NCI-H146 (cell line): Measurements from ENCODE around the gene AFAP1L1.
A peak's percentile ranks its signal among the peaks of the same experiment; 100 is the strongest.

Experiments used
- DNase-seq: peaks from one replicate; lab custom pipeline; 2025; lab: John Stamatoyannopoulos, UW

The AFAP1L1 gene

DNA sequence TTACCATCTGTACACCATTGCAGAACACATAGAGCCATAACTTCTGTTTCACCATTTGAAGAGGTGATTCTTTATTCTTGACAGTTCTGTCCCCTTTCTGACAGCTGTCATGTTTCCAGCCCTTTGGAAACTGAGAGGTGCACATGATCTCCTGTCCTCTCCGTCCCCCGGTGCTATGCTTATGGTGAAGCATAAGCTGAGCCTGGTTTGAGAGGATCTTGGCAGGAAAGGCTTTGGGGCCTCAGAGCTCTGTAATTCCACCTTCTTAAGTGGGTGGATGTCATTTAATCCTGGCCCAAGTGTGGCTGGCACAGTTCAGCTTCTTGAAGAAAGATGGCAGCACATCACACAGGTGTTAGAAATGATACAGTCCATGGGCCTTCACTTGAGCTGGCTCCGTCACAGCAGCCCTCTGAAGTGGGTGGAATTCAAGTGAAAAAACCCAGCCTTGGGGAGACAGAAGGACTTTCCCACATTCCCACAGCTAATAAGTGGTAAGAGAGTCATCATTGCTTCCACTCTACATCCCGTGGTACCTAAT lies 43.0 kb downstream of the AFAP1L1 start:
- no peak for DNase-seq

DNA sequence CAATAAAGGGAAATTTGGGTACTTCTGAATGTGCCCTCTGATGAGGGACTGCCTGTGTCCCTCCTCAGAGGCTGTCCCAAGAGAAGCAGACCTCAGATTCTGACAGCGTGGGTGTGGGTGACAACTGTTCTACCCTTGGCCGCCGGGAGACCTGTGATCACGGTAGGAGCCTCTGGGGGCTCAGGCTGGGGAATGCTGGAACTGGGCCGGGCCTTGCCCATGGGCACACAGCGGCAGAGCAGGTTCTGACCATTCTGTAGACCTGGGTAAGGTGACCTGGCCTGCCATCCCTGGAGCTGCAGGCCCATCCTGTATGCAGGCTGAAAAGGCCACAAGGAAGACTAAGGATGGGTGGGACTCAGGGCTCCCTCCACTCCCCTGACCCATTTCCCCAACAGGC lies 44.1 kb downstream of the AFAP1L1 start:
- no peak for DNase-seq

DNA sequence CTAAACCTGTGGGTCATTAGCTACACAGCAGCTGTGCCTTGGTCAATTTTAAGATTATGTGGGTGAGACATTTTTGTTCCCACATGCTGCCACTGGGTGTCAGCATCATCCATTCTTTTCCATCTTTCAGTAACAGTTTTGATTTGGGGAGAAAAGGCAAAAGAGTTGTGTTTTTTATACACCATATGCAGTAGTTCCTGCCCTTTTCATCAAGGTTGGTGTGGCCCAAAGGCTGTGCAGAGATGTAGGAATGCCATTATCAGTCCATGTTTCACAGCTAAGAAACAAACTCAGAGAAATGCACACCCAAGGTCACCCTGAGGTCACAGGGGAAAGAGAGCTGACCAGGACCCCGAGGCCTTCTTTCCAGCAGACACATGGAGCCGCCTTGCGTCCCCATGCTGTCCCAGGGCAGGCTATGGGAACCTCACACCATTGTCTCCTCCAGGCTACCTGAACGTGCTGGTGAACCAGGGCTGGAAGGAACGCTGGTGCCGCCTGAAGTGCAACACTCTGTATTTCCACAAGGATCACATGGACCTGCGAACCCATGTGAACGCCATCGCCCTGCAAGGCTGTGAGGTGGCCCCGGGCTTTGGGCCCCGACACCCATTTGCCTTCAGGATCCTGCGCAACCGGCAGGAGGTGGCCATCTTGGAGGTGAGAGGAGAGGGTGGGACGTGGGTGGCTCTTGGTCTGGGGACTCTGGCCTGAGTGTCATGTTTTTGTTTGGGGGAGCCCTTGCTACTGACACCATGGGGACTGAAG lies 45.8 kb downstream of the AFAP1L1 start:
- peak; percentile 29 for DNase-seq

DNA sequence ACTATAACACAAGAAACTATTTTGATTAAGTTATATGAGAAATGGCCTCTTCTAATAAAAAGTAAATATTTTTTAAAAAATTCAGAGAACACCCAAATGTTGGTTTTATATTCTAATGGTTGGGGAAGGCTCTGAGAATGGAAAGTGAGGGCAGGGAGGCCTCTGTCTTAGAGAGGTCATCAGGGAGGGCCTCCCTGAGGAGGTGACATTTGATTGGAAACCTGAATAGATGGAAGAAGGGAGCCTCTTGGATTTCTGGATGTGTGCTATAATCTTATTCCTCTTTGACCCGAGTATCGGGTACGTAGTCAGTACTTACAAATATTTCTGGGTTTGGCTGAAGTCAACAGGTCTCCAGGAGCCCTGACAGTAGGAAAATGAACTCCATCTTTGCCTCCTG lies 47.5 kb downstream of the AFAP1L1 start:
- no peak for DNase-seq

DNA sequence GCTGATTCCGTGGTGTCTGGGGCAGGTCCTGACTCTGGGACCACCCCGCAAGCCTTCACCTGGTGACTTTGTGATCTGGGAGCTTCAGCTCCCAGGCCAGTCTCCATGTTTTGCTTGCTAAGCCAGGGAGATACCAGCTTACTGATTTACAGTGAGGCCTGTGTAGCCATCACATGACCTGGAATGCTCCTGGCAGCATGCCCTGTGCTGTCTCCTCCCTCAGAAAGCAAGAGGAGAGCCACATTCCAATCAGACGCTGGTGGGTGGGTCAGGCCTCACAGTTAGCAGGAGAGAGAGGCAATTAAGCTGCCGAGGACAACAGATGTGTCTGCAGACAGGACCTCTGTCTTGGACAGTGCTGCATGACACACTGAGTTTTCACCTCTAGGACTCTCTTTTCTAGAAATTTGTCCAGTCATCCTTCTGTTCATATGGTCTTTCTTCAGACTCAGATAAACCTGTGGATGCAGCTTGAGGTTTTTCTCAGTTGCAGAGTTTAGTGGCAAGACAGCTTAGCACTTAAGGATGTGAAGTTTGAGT lies 49.2 kb downstream of the AFAP1L1 start:
- DNase-seq: peak; percentile 63

DNA sequence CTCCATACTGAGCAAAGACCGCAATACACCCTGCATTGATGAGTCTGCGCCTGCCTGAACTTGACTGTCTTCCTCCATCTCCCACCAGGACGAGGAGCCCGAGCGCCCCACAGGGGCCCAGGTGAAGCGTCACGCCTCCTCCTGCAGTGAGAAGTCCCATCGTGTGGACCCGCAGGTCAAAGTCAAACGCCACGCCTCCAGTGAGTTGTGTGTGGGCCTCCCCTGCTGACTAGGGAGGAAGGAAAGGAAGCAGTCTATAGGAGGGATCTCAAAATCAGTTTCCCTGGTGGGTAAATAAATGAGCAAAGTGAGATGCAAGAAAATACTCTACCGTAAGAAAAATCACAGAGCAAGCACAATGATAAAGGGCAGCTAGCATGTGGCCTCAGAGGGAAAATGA lies 50.9 kb downstream of the AFAP1L1 start:
- no peak for DNase-seq

GRCh38 chr5:149323210-149323609 lies 51.6 kb downstream of the AFAP1L1 start:
- no peak for DNase-seq

- DNase-seq: no peak
These were observed 52.1 kb downstream of the AFAP1L1 start for GRCh38 chr5:149323621-149324205.

- no peak for DNase-seq
These were observed 53.0 kb downstream of the AFAP1L1 start for GRCh38 chr5:149324641-149325040.

DNA sequence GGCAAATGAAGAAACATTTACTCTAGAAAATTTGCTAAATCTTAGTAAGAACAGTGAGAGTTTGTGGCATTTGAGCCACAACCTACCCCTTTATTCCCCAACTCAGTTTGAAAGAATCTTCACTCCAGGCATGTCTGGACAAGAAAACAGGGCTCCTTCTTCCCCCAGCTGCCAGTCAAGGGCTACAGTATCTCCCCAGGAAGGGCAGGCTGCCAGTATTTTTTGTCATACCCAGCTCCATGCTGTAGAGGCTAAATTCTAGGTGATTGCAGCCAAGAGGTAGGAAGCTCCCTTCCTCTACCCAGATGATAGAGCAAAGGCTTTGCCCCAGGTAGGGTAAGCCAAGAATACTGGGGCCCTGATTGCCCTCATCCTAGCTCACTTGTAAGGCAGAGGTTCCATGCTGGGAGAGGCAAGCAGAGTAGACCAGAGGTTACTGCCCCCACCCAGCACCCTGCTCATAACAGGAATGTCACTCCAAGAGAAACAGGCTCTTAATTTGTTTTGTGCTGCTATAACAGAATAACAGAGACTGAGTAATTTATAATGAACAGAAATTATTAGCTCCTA lies 53.6 kb downstream of the AFAP1L1 start:
- no peak for DNase-seq

DNA sequence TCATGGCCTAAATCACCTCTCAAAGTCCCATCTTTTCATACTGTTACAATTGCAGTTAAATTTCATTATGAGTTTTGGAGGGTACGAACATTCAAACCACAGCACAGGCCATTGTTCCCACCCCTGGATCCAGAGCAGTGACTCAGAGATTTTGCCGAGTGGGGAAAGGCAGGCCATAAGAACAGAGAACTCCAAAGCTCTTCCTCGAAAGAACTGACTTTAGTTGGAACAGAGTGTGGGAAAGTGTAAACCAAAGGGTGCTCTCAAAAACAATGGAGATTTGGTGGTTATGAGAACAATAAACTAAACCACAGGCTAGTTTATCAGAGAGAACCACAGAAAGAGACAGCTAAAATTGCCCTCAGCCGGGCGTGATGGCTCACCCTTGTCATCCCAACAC lies 54.2 kb downstream of the AFAP1L1 start:
- no peak for DNase-seq

DNA sequence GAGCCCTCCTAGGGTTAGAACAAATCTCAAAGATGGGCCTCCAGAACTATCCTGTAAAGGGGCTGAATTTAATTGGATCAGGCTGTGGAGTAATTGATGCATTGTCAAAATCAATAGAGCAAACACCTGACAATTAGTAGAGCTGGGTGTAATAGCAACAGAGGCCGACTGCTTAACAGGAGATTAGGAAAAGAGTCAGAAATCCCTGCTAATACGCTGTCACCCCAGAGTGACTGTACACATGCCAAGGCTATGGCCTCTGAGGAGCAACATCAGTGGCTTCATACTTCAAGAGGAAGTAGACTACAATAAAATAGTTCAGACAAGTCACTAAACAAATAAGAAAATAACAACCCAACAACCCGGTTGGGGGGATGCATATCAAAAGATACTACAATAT lies 55.0 kb downstream of the AFAP1L1 start:
- DNase-seq: peak; percentile 48

GRCh38 chr5:149328177-149328576 lies 56.5 kb downstream of the AFAP1L1 start:
- DNase-seq: no peak

DNA sequence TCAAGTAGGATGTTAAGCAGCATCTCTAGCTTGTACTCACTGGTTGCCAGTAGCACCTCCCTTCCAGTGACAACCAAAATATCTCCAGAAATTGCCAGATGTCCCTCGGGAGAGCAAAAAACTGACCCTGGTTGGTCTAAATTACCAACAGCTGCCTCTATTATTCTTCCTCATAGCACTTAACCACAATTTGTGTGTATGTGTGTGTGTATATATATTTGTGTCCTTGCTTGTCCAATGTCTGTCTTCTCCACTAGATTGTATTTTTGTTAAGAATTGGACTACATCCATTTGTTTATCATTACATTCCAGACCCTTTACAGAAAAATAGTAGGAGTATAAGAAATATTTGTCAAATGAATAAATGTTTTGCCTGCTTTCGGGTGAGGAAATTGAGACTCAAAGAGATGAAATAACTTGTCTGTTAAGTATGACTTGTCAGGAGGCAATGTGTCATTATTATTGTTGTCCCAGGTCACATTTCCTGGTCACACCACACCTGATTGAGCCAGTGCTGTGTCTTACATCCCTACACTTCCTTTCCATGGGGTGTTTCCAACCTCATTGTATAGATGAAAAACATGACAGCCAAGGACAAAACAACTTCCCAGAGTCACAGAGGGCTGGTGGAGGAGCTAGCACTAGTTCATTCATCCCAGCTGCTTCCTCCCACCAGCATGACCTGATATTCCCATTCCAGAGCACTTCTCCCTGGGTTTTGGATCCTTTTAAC lies 62.2 kb downstream of the AFAP1L1 start:
- no peak for DNase-seq

GRCh38 chr5:149337736-149338135 lies 66.1 kb downstream of the AFAP1L1 start:
- DNase-seq: peak; percentile 59

GRCh38 chr5:149338364-149338763 lies 66.7 kb downstream of the AFAP1L1 start:
- no peak for DNase-seq

GRCh38 chr5:149340920-149341319 lies 69.3 kb downstream of the AFAP1L1 start:
- DNase-seq: no peak

DNA sequence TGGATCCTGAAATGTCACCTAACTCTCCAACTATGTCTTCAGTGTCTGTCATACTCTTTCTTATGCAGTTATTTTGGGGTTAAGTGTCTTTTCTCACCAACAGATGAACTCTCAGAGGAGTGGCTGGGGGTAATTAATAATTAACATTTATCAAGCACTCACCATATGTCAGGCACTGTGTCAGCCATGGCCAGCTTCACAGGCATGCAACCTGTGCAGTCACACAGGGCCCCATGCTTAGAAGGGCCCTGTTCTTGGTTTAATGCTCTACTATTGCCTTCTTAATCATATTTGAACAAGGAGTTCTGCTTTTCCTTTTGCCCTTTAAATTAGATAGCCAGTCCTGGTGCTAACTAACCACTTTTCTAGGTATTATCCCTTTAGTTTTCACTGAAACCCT lies 70.2 kb downstream of the AFAP1L1 start:
- DNase-seq: no peak

- no peak for DNase-seq
These were observed 72.5 kb downstream of the AFAP1L1 start for GRCh38 chr5:149344151-149344550.

- peak; percentile 95 for DNase-seq
These were observed 73.7 kb downstream of the AFAP1L1 start, which contains the start of gene GRPEL2 for GRCh38 chr5:149345147-149345891. Gene GRPEL2 (plus strand): TSS chr5:149345499. CDS start chr5:149345540, 41 bp downstream.

GRCh38 chr5:149345892-149346222 lies 74.2 kb downstream of the AFAP1L1 start:
- DNase-seq: peak; percentile 6

- DNase-seq: no peak
These were observed 76.9 kb downstream of the AFAP1L1 start for GRCh38 chr5:149348518-149348917.
